Liver (tissue), 9 donors: ENCODE results near the gene PRG3. TPM values are rescaled to one million over a fixed set of nuclear protein-coding genes. Genes with fewer than 3 reads are reported as not detected.

Source experiments
- DNase-seq: peaks from one replicate; pipeline ENCODE4 v3.0.0-alpha.2; 2017; ENCODE audit warnings: low spot score
- H3K27ac ChIP-seq, 2 donors: one replicate each; pipeline ENCODE4 v1.7.0; 2013; ENCODE audit warnings: inconsistent platforms in 2 of 2, low read length in 2 of 2, control low read depth in 1 of 2, low read depth in 1 of 2, mild to moderate bottlenecking in 1 of 2
- H3K27me3 ChIP-seq, 4 donors: one replicate each; pipeline versions ENCODE4 v1.6.1 to v1.7.0; 2013; ENCODE audit warnings: low read length in 3 of 4, inconsistent platforms in 1 of 4, mild to moderate bottlenecking in 1 of 4, moderate library complexity in 1 of 4; ENCODE audit not compliant: control insufficient read depth in 4 of 4, insufficient read depth in 4 of 4
- H3K36me3 ChIP-seq, 4 donors: one replicate each; pipeline versions ENCODE4 v1.6.1 to v1.7.0; 2013; ENCODE audit warnings: low read length in 3 of 4, mild to moderate bottlenecking in 3 of 4, low read depth in 1 of 4, moderate library complexity in 1 of 4; ENCODE audit not compliant: control insufficient read depth in 4 of 4, insufficient read depth in 3 of 4
- H3K4me1 ChIP-seq, 4 donors: one replicate each; pipeline versions ENCODE4 v1.6.1 to v1.7.0; 2013; ENCODE audit warnings: low read length in 3 of 4, mild to moderate bottlenecking in 3 of 4, moderate library complexity in 1 of 4; ENCODE audit not compliant: control insufficient read depth in 4 of 4, insufficient read depth in 4 of 4
- H3K4me3 ChIP-seq, 3 donors: one replicate each; pipeline versions ENCODE4 v1.6.1 to v1.7.0; 2013; ENCODE audit warnings: low read length in 3 of 3, control low read depth in 1 of 3, low read depth in 1 of 3, mild to moderate bottlenecking in 1 of 3
- H3K9ac ChIP-seq, 2 donors: one replicate each; pipeline ENCODE4 v1.7.0; 2013; ENCODE audit warnings: low read length in 2 of 2, mild to moderate bottlenecking in 2 of 2, moderate library complexity in 2 of 2, control low read depth in 1 of 2, low read depth in 1 of 2
- H3K9me3 ChIP-seq, 4 donors: one replicate each; pipeline versions ENCODE4 v1.6.1 to v1.7.0; 2013; ENCODE audit warnings: low read length in 3 of 4; ENCODE audit not compliant: control insufficient read depth in 4 of 4
- EGR1 ChIP-seq, 2 donors: IDR thresholded peaks; 2 replicates each; pipeline ENCODE4 v1.6.1; 2016 to 2018; ENCODE audit warnings: antibody characterized with exemption in 2 of 2, low read depth in 2 of 2
- FOXA1 ChIP-seq: IDR thresholded peaks from 2 replicates; pipeline ENCODE4 v1.6.1; 2016; ENCODE audit warnings: antibody characterized with exemption
- FOXA2 ChIP-seq: IDR thresholded peaks from 2 replicates; pipeline ENCODE4 v1.6.1; 2016; ENCODE audit warnings: antibody characterized with exemption
- GABPA ChIP-seq, 2 donors: IDR thresholded peaks in 1 of 2; conservative IDR thresholded peaks in 1 of 2; 2 replicates each; pipeline ENCODE4 v1.6.1; 2016; ENCODE audit warnings: antibody characterized with exemption in 2 of 2, mild to moderate bottlenecking in 1 of 2, moderate library complexity in 1 of 2
- HNF4A ChIP-seq, 2 donors: conservative IDR thresholded peaks; 2 replicates each; pipeline ENCODE4 v1.6.1; 2016; ENCODE audit warnings: antibody characterized with exemption in 2 of 2, mild to moderate bottlenecking in 2 of 2
- HNF4G ChIP-seq: IDR thresholded peaks from 2 replicates; pipeline ENCODE4 v1.6.1; 2016; ENCODE audit warnings: antibody characterized with exemption
- JUND ChIP-seq, 2 donors: IDR thresholded peaks; 2 replicates each; pipeline ENCODE4 v1.6.1; 2016; ENCODE audit warnings: antibody characterized with exemption in 2 of 2
- NR2F2 ChIP-seq: IDR thresholded peaks from 2 replicates; pipeline ENCODE4 v1.6.1; 2016; ENCODE audit warnings: antibody characterized with exemption
- RAD21 ChIP-seq, 2 donors: IDR thresholded peaks; 2 replicates each; pipeline ENCODE4 v1.6.1; 2016; ENCODE audit warnings: antibody characterized with exemption in 2 of 2, mild to moderate bottlenecking in 2 of 2
- RXRA ChIP-seq, 2 donors: IDR thresholded peaks; 2 replicates each; pipeline ENCODE4 v1.6.1; 2017 to 2018; ENCODE audit warnings: antibody characterized with exemption in 2 of 2, mild to moderate bottlenecking in 1 of 2
- SP1 ChIP-seq: IDR thresholded peaks from 2 replicates; pipeline ENCODE4 v1.6.1; 2018; ENCODE audit warnings: antibody characterized with exemption, mild to moderate bottlenecking
- TAF1 ChIP-seq: conservative IDR thresholded peaks from 2 replicates; pipeline ENCODE4 v1.6.1; 2016; ENCODE audit warnings: antibody characterized with exemption, mild to moderate bottlenecking
- YY1 ChIP-seq: IDR thresholded peaks from 2 replicates; pipeline ENCODE4 v1.6.1; 2016; ENCODE audit warnings: antibody characterized with exemption, mild to moderate bottlenecking
- WGBS: extraction: QIAGEN DNeasy Blood & Tissue Kit; methylation state at CpG from one replicate; pipeline ENCODE4 v1.1.7; 2013; 5-methylcytosine and 5-hydroxymethylcytosine counted together
- polyA plus RNA-seq, 2 donors: library from polyadenylated mRNA; stranded (reverse) in 1 of 2; unstranded in 1 of 2; fragments of 200-250 nt in 1 of 2; fragments of >200 nt in 1 of 2; fragmentation: Nextera tagmentation in 1 of 2; extraction: Ambion mirVana in 1 of 2; gene quantifications; one replicate each; pipeline versions ENCODE4 v1.2.1 to v1.2.3, GENCODE V29; 2013 to 2015
- total RNA-seq, 2 donors: library from RNA; depleted of rRNA; stranded (reverse); fragments of >200 nt; gene quantifications; one replicate each; pipeline ENCODE4 v1.2.3, GENCODE V29; 2014
- TF ChIP-seq, protein P1 (sequence below): IDR thresholded peaks from 2 replicates; pipeline ENCODE4 v1.6.1; 2016; ENCODE audit warnings: antibody characterized with exemption, mild to moderate bottlenecking
- TF ChIP-seq, protein P2 (sequence below): IDR thresholded peaks from 2 replicates; pipeline ENCODE4 v1.6.1; 2016; ENCODE audit warnings: antibody characterized with exemption
- TF ChIP-seq, protein P3 (sequence below): IDR thresholded peaks from 2 replicates; pipeline ENCODE4 v1.6.1; 2016; ENCODE audit warnings: antibody characterized with exemption
- TF ChIP-seq, protein P4 (sequence below): fragments of 150-350 bp; IDR thresholded peaks from 2 replicates; pipeline ENCODE4 v1.5.1; 2017; ENCODE audit warnings: improper control_type of control experiment, low read depth, low read length; ENCODE audit not compliant: missing input control
- TF ChIP-seq, protein P5 (sequence below): IDR thresholded peaks from 2 replicates; pipeline ENCODE4 v1.6.1; 2016; ENCODE audit warnings: antibody characterized with exemption
- donor health status: healthy.
- donor health status: healthy.
- donor health status: healthy.
- donor health status: healthy.
- donor health status: healthy.

PRG3 gene
- total and polyA plus RNA-seq, 4 donors: 0.22 to 4.9 TPM; not detected in 2

DNA sequence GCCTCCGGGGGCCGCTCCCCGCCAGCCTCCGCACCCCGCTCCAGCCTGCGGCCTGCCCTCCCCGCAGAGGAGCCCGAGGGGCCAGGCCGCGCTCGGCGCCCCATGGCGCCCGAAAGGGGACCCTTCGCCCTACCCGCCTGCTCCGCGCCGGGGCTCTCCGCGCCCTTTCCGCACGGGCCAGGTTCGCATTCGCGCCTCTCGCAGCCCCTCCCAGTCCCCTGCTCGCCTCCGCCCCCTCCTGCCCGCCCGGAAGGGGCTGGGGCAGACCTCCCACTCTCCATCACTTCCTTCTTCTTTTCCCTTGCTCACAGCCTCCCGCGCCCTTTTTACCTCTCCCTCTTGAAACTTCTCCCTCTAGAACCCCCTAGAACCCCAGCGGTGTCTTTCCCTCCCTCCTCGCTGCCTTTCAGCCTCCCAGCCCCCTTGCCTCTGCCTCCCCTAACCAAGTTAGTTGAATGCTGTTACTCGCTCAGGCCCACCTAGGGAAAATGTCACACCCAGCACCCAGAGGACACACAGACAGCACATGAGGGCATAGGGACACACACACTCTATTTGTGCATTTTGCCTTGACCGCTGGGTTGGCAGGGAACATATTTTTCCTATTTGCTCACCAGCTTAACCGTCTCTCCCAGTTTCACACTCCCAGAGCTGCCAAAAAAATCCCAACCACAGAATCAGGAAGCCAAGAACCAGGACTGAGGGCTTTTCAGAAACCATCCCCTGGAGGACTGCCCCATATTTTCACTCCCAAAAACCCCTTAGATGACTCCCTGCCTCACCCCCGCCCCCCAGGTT, 46.2 kb upstream of the PRG3 start, which contains the start of gene SLC43A3 (continued):
- TF ChIP-seq SP1 (peak; percentile 86), TAF1 (peak; percentile 30), FOXA1 (peak; percentile 72), HNF4G (peak; percentile 34)
- TF ChIP-seq, protein P1, sequence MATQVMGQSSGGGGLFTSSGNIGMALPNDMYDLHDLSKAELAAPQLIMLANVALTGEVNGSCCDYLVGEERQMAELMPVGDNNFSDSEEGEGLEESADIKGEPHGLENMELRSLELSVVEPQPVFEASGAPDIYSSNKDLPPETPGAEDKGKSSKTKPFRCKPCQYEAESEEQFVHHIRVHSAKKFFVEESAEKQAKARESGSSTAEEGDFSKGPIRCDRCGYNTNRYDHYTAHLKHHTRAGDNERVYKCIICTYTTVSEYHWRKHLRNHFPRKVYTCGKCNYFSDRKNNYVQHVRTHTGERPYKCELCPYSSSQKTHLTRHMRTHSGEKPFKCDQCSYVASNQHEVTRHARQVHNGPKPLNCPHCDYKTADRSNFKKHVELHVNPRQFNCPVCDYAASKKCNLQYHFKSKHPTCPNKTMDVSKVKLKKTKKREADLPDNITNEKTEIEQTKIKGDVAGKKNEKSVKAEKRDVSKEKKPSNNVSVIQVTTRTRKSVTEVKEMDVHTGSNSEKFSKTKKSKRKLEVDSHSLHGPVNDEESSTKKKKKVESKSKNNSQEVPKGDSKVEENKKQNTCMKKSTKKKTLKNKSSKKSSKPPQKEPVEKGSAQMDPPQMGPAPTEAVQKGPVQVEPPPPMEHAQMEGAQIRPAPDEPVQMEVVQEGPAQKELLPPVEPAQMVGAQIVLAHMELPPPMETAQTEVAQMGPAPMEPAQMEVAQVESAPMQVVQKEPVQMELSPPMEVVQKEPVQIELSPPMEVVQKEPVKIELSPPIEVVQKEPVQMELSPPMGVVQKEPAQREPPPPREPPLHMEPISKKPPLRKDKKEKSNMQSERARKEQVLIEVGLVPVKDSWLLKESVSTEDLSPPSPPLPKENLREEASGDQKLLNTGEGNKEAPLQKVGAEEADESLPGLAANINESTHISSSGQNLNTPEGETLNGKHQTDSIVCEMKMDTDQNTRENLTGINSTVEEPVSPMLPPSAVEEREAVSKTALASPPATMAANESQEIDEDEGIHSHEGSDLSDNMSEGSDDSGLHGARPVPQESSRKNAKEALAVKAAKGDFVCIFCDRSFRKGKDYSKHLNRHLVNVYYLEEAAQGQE: peak; percentile 89

DNA sequence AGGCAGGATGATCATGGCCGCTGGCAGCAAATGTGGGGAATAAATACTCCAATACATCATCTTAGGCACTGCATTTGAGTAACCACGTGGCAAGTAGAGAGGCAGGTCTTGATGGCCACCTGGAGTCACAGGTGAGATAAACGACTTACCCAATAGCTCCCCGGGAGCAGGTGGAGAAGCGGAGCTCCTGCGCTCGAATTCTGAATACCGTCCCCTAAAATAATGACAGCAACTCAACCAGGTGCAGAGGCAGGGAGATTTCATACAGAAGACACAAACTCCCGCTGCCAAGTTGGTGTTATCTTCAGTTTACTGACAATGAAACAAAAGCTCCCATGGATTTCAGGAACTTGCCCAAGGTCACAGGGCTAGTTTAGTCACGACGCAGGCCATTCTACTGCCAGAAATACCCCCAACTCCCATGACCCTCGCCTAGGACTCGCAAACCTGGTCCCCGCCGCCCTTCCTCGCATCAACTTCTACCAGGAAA, 45.5 kb upstream of the PRG3 start:
- WGBS: 7% methylated on average over 16 of the region's 16 CpGs
- H3K4me3 ChIP-seq: peak overlapping the region; percentile 35 to 68 (median 65)
- TF ChIP-seq HNF4G: no peak
- TF ChIP-seq, protein P2, sequence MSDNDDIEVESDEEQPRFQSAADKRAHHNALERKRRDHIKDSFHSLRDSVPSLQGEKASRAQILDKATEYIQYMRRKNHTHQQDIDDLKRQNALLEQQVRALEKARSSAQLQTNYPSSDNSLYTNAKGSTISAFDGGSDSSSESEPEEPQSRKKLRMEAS: peak; percentile 66
- TF ChIP-seq GABPA (IDR thresholded peaks at IDR 0.05 in 1 of 2, conservative IDR thresholded peaks at IDR 0.05 in 1 of 2): no peak
- TF ChIP-seq HNF4A (conservative IDR thresholded peaks at IDR 0.05): no peak
- TF ChIP-seq JUND (IDR thresholded peaks at IDR 0.05): no peak
- no peak for TF ChIP-seq FOXA2
- TF ChIP-seq RAD21 (IDR thresholded peaks at IDR 0.05): no peak
- TF ChIP-seq RXRA (IDR thresholded peaks at IDR 0.05): peak in 1 of 2 donors; percentile 4
- no peak for TF ChIP-seq NR2F2
- TF ChIP-seq YY1: peak; percentile 48
- TF ChIP-seq, protein P3, sequence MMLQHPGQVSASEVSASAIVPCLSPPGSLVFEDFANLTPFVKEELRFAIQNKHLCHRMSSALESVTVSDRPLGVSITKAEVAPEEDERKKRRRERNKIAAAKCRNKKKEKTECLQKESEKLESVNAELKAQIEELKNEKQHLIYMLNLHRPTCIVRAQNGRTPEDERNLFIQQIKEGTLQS: no peak
- no peak for TF ChIP-seq SP1
- TF ChIP-seq EGR1 (IDR thresholded peaks at IDR 0.05; ENCODE audit: low read depth in 2 of 2): no peak
- no peak for TF ChIP-seq FOXA1
- no peak for TF ChIP-seq TAF1
- TF ChIP-seq, protein P4, sequence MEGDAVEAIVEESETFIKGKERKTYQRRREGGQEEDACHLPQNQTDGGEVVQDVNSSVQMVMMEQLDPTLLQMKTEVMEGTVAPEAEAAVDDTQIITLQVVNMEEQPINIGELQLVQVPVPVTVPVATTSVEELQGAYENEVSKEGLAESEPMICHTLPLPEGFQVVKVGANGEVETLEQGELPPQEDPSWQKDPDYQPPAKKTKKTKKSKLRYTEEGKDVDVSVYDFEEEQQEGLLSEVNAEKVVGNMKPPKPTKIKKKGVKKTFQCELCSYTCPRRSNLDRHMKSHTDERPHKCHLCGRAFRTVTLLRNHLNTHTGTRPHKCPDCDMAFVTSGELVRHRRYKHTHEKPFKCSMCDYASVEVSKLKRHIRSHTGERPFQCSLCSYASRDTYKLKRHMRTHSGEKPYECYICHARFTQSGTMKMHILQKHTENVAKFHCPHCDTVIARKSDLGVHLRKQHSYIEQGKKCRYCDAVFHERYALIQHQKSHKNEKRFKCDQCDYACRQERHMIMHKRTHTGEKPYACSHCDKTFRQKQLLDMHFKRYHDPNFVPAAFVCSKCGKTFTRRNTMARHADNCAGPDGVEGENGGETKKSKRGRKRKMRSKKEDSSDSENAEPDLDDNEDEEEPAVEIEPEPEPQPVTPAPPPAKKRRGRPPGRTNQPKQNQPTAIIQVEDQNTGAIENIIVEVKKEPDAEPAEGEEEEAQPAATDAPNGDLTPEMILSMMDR: no peak
- TF ChIP-seq, protein P5, sequence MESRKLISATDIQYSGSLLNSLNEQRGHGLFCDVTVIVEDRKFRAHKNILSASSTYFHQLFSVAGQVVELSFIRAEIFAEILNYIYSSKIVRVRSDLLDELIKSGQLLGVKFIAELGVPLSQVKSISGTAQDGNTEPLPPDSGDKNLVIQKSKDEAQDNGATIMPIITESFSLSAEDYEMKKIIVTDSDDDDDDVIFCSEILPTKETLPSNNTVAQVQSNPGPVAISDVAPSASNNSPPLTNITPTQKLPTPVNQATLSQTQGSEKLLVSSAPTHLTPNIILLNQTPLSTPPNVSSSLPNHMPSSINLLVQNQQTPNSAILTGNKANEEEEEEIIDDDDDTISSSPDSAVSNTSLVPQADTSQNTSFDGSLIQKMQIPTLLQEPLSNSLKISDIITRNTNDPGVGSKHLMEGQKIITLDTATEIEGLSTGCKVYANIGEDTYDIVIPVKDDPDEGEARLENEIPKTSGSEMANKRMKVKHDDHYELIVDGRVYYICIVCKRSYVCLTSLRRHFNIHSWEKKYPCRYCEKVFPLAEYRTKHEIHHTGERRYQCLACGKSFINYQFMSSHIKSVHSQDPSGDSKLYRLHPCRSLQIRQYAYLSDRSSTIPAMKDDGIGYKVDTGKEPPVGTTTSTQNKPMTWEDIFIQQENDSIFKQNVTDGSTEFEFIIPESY: no peak
- no peaks in the 10 kb centered on the region for H3K27me3 ChIP-seq
- no peaks in the 10 kb centered on the region for H3K9me3 ChIP-seq
- no peak for DNase-seq
- H3K36me3 ChIP-seq: peaks cover 2 to 16% (median 8%) of the 10 kb centered on the region in 4 donors
- H3K9ac ChIP-seq: peak overlapping the region; percentile 72 to 76
- H3K27ac ChIP-seq: peak overlapping the region; percentile 92 to 99
- peaks cover 12 to 74% (median 32%) of the 10 kb centered on the region in 4 donors for H3K4me1 ChIP-seq
